HG03045 (cell line): ENCODE measurements around the gene DET1.
"Not testable (repeated sequence)": the region's sequence is repeated elsewhere in the genome, so short reads cannot be mapped to it uniquely, and the experiment has no call there.

Experiments used
- ATAC-seq: cut with Tn5 transposase; IDR thresholded peaks from one replicate; pipeline ENCODE4 v1.9.1; 2021; ENCODE audit warnings: mild to moderate bottlenecking, moderate library complexity; ENCODE audit not compliant: unreplicated experiment

Gene DET1

GRCh38 chr15:88498996-88499395 lies 47.5 kb downstream of the DET1 start:
- no peak for ATAC-seq

GRCh38 chr15:88497109-88497765 lies 49.2 kb downstream of the DET1 start:
- ATAC-seq, result no peak

GRCh38 chr15:88493844-88494243 lies 52.6 kb downstream of the DET1 start:
- ATAC-seq, result no peak

GRCh38 chr15:88491158-88491557 lies 55.3 kb downstream of the DET1 start:
- no peak for ATAC-seq

- no peak for ATAC-seq
Measured at GRCh38 chr15:88490036-88490435, 56.4 kb downstream of the DET1 start.

GRCh38 chr15:88489321-88489720 lies 57.2 kb downstream of the DET1 start:
- no peak for ATAC-seq

GRCh38 chr15:88487796-88488523 lies 58.5 kb downstream of the DET1 start:
- ATAC-seq, result no peak

- no peak for ATAC-seq
Measured at GRCh38 chr15:88487178-88487795, 59.2 kb downstream of the DET1 start.

GRCh38 chr15:88484682-88485331 lies 61.7 kb downstream of the DET1 start:
- ATAC-seq, result no peak

- no peak for ATAC-seq
Measured at GRCh38 chr15:88482263-88482662, 64.2 kb downstream of the DET1 start.

GRCh38 chr15:88480981-88481380 lies 65.5 kb downstream of the DET1 start:
- ATAC-seq, result no peak

GRCh38 chr15:88479169-88479568 lies 67.3 kb downstream of the DET1 start:
- ATAC-seq, result no peak

GRCh38 chr15:88477904-88478303 lies 68.6 kb downstream of the DET1 start:
- no peak for ATAC-seq

GRCh38 chr15:88477126-88477525 lies 69.4 kb downstream of the DET1 start:
- ATAC-seq, result no peak

- ATAC-seq, result no peak
Measured at GRCh38 chr15:88476635-88477060, 69.8 kb downstream of the DET1 start.

- ATAC-seq, result not testable (repeated sequence)
Measured at GRCh38 chr15:88473661-88474293, 72.7 kb downstream of the DET1 start.

GRCh38 chr15:88472225-88472624 lies 74.3 kb downstream of the DET1 start:
- ATAC-seq, result no peak

GRCh38 chr15:88470625-88471372 lies 75.7 kb downstream of the DET1 start:
- no peak for ATAC-seq

- ATAC-seq, result no peak
Measured at GRCh38 chr15:88469321-88469720, 77.2 kb downstream of the DET1 start.

- ATAC-seq, result not testable (repeated sequence)
Measured at GRCh38 chr15:88468721-88469120, 77.8 kb downstream of the DET1 start.
